ENCODE results near the gene TRIM41. TPM values are rescaled to one million over a fixed set of nuclear protein-coding genes. Genes with fewer than 3 reads are reported as not detected.

The TRIM41 gene
- total and polyA plus RNA-seq, 9 of the 15 experiments (the other 6 are each of a cell fraction or from before 2014, with no cell fraction given), result 1.8 to 47.6 (median 20.9) TPM

GRCh38 chr5:181282874-181283273 is 59.8 kb downstream of the TRIM41 start:
- no peak overlapping the region for H2AFZ ChIP-seq (ENCODE audit: low read depth, low read length)
- H3K4me1 ChIP-seq (replicated peaks in 1 of 2; ENCODE audit: control insufficient read depth in 2 of 2, insufficient read depth in 2 of 2, low read length in 2 of 2), result peaks cover 0 to 24% of the 10 kb centered on the region in 2 experiments; a peak in 3 of 5 replicates
- POLR2A ChIA-PET, result interaction anchor here (0.6 kb wide), 1 partner anchor 238 kb away, joined by 3 read pairs; no protein-coding TSS in a partner anchor
- ATAC-seq (no peak), FAIRE-seq (no peak), DNase-seq (ENCODE audit: extremely low read depth in 1 of 4, low spot score in 3 of 4) (no peak)
- H3K9me3 ChIP-seq (replicated peaks; ENCODE audit: control insufficient read depth, insufficient read depth, low read depth, low read length), result no peaks in the 10 kb centered on the region
- no peak overlapping the region for H3K4me3 ChIP-seq
- CTCF ChIA-PET (ENCODE audit: low intra/inter-chr PET ratio), result no interaction called here
- no TSS peak for BruUV-seq (replicated peaks)
- H3K9ac ChIP-seq (ENCODE audit: insufficient read depth in 1 of 2, low read depth in 2 of 2, low read length in 2 of 2), result peak overlapping the region in 1 of 2 experiments; percentile 99; a peak in 2 of 4 replicates
- in situ Hi-C loops (cut with MboI), result no loop called here
- peaks cover 46% of the 10 kb centered on the region; the same call in 1 of the 3 replicates for H3K36me3 ChIP-seq (ENCODE audit: control insufficient read depth, insufficient read depth, low read length)
- H3K27ac ChIP-seq (ENCODE audit: extremely low read depth, low read depth, low read length), result no peak overlapping the region
- no peaks in the 10 kb centered on the region for H3K27me3 ChIP-seq (ENCODE audit: control insufficient read depth in 2 of 2, insufficient read depth in 2 of 2, low read length in 2 of 2)
- intact Hi-C loops (cut with micrococcal nuclease), result no loop called here
- no peaks in the 10 kb centered on the region for H3K9me1 ChIP-seq (ENCODE audit: control insufficient read depth, insufficient read depth, low read length)
- H3K79me2 ChIP-seq (ENCODE audit: control insufficient read depth, insufficient read depth, low read length), result peaks cover 77% of the 10 kb centered on the region
- peaks cover 5% of the 10 kb centered on the region; the same call in 1 of the 2 replicates for H4K20me1 ChIP-seq (replicated peaks; ENCODE audit: control insufficient read depth, insufficient read depth, low read length)
- TF ChIP-seq RBFOX2 (IDR thresholded peaks at IDR 0.05; ENCODE audit: low read depth, low read length) (peak; percentile 49), FOXP4 (CRISPR knock-in tag; IDR thresholded peaks at IDR 0.05; ENCODE audit: borderline replicate concordance) (no peak), IRF1 (CRISPR knock-in tag; IDR thresholded peaks at IDR 0.05; ENCODE audit: borderline replicate concordance) (no peak), MCM7 (IDR thresholded peaks at IDR 0.05) (no peak), POLR2G (IDR thresholded peaks at IDR 0.05; ENCODE audit: low read depth, low read length) (peak; percentile 33; the same call in 1 of the 2 replicates), ZNF436 (CRISPR knock-in tag; IDR thresholded peaks at IDR 0.05) (no peak)
- WGBS (ENCODE audit: insufficient coverage, low coverage, missing lambda C conversion rate), result 92% methylated on average over 7 of the region's 7 CpGs
- H3K4me2 ChIP-seq (ENCODE audit: insufficient read depth, low read length), result no peak overlapping the region

Data from K562 (cell line).